Colonic mucosa (tissue), 4 donors: ENCODE results near the gene R3HDML. TPM values are rescaled to one million over a fixed set of nuclear protein-coding genes. Genes with fewer than 3 reads are reported as not detected.
A peak's percentile ranks its signal among the peaks of the same experiment; 100 is the strongest.

ENCODE experiments used
- DNase-seq: peaks from one replicate; pipeline ENCODE4 v3.0.0-alpha.2; 2020
- H3K27ac ChIP-seq: fragments of 200-600 bp; one replicate; pipeline ENCODE4 v1.8.0; 2021
- H3K27me3 ChIP-seq: fragments of 200-600 bp; one replicate; pipeline ENCODE4 v1.8.0; 2021
- H3K36me3 ChIP-seq: fragments of 200-600 bp; one replicate; pipeline ENCODE4 v1.8.0; 2021
- H3K4me1 ChIP-seq: fragments of 200-600 bp; one replicate; pipeline ENCODE4 v1.8.0; 2021; ENCODE audit warnings: mild to moderate bottlenecking
- H3K4me3 ChIP-seq: fragments of 200-600 bp; one replicate; pipeline ENCODE4 v1.8.0; 2021
- H3K9ac ChIP-seq, 2 donors: one replicate each; pipeline ENCODE4 v1.7.0; 2013; ENCODE audit warnings: control low read depth in 2 of 2, low read depth in 2 of 2, low read length in 2 of 2
- H3K9me3 ChIP-seq: fragments of 200-600 bp; one replicate; pipeline ENCODE4 v1.8.0; 2021
- CTCF ChIP-seq: fragments of 200-600 bp; IDR thresholded peaks from one replicate; pipeline ENCODE4 v1.8.0; 2022; ENCODE audit warnings: antibody characterized with exemption, mild to moderate bottlenecking
- intact Hi-C: fragments of 100-400 bp; cut with DNase I; formaldehyde crosslinking; loops from one replicate; pipeline ENCODE4 v1.14.1; 2022
- total RNA-seq, 2 donors: library from RNA; stranded (reverse); fragmentation: NEBNext Ultra II Directional in 1 of 2; extraction: Animal tissue kit (Norgen Biotek cat#: 25700) in 1 of 2; gene quantifications; one replicate each; pipeline ENCODE4 v1.2.1, GENCODE V29; 2021
- donor health status: healthy.
- donor health status: DM: no; HTN: no; CAD: no.
- donor health status: DM: no; HTN: no; CAD: no.

R3HDML gene
- total RNA-seq, 2 donors from 2014 or later: not detected

GRCh38 chr20:44392776-44393607, 56.1 kb downstream of the R3HDML start:
- intact Hi-C loops: loop anchor here (5.0 kb wide), 1 partner anchor 219 kb away; no protein-coding TSS in a partner anchor
- no peaks in the 10 kb centered on the region for H3K27me3 ChIP-seq
- peak overlapping the region in 1 of 2 donors; percentile 58 for H3K9ac ChIP-seq
- peak; percentile 84 for DNase-seq
- H3K4me3 ChIP-seq: no peak overlapping the region
- peaks cover 8% of the 10 kb centered on the region for H3K4me1 ChIP-seq
- H3K36me3 ChIP-seq: no peaks in the 10 kb centered on the region
- peak overlapping the region; percentile 66 for H3K27ac ChIP-seq
- no peak for TF ChIP-seq CTCF
- H3K9me3 ChIP-seq: no peaks in the 10 kb centered on the region

- no peaks in the 10 kb centered on the region for H3K9me3 ChIP-seq
- H3K4me1 ChIP-seq: peaks cover 4% of the 10 kb centered on the region
- H3K36me3 ChIP-seq: no peaks in the 10 kb centered on the region
- no peak for TF ChIP-seq CTCF
- no peak for DNase-seq
- intact Hi-C loops: loop anchor here (5.0 kb wide), 1 partner anchor 218 kb away; no protein-coding TSS in a partner anchor
- no peak overlapping the region for H3K9ac ChIP-seq
- H3K27ac ChIP-seq: peak overlapping the region; percentile 66
- H3K27me3 ChIP-seq: no peaks in the 10 kb centered on the region
- H3K4me3 ChIP-seq: no peak overlapping the region
Measured at GRCh38 chr20:44393608-44394451, 57.0 kb downstream of the R3HDML start.

GRCh38 chr20:44394452-44394701, 57.5 kb downstream of the R3HDML start:
- Histone ChIP-seq H3K9me3 (no peaks in the 10 kb centered on the region), H3K9ac (no peak overlapping the region), H3K27ac (no peak overlapping the region), H3K4me1 (peaks cover 4% of the 10 kb centered on the region), H3K36me3 (no peaks in the 10 kb centered on the region), H3K4me3 (no peak overlapping the region), H3K27me3 (no peaks in the 10 kb centered on the region)
- DNase-seq: no peak
- intact Hi-C loops: loop anchor here (5.0 kb wide), 1 partner anchor 218 kb away; no protein-coding TSS in a partner anchor
- no peak for TF ChIP-seq CTCF

GRCh38 chr20:44394702-44395460, 58.0 kb downstream of the R3HDML start:
- Histone ChIP-seq H3K9ac (peak overlapping the region in 1 of 2 donors; percentile 32), H3K4me3 (no peak overlapping the region), H3K36me3 (no peaks in the 10 kb centered on the region), H3K27ac (no peak overlapping the region), H3K9me3 (no peaks in the 10 kb centered on the region), H3K27me3 (no peaks in the 10 kb centered on the region), H3K4me1 (peaks cover 4% of the 10 kb centered on the region)
- no peak for TF ChIP-seq CTCF
- DNase-seq: no peak
- intact Hi-C loops: loop anchor here (5.0 kb wide), 1 partner anchor 217 kb away; no protein-coding TSS in a partner anchor
